Stimulated activated CD8-positive, alpha-beta memory T cell treated with anti-CD3 and anti-CD28 coated beads, Interleukin-12 subunit alpha, Interleukin-12 subunit beta, amount 100 ng/mL, for 1 hour (primary cell): ENCODE results near the gene BANK1.

Experiments
- DNase-seq: peaks from one replicate; pipeline ENCODE4 v3.0.0-alpha.2; 2020; ENCODE audit warnings: low read depth

Gene BANK1

GRCh38 chr4:101823864-101824263, 33.3 kb downstream of the BANK1 start:
- DNase-seq = no peak

GRCh38 chr4:101824500-101824899, 34.0 kb downstream of the BANK1 start:
- DNase-seq = no peak

GRCh38 chr4:101825953-101826352, 35.4 kb downstream of the BANK1 start:
- no peak for DNase-seq

- no peak for DNase-seq
These were observed 41.3 kb downstream of the BANK1 start for GRCh38 chr4:101831816-101832215.

- no peak for DNase-seq
These were observed 43.0 kb downstream of the BANK1 start for GRCh38 chr4:101833480-101833879.

GRCh38 chr4:101835121-101835904, 44.8 kb downstream of the BANK1 start:
- DNase-seq = no peak

- no peak for DNase-seq
These were observed 52.5 kb downstream of the BANK1 start for GRCh38 chr4:101843054-101843453.

- no peak for DNase-seq
These were observed 56.0 kb downstream of the BANK1 start for GRCh38 chr4:101846550-101846949.

- DNase-seq = no peak
These were observed 60.2 kb downstream of the BANK1 start for GRCh38 chr4:101850698-101851097.

GRCh38 chr4:101851672-101852071, 61.1 kb downstream of the BANK1 start:
- no peak for DNase-seq

GRCh38 chr4:101853028-101853427, 62.5 kb downstream of the BANK1 start:
- no peak for DNase-seq

- DNase-seq = no peak
These were observed 63.2 kb downstream of the BANK1 start for GRCh38 chr4:101853691-101854090.

- no peak for DNase-seq
These were observed 64.7 kb downstream of the BANK1 start for GRCh38 chr4:101855239-101855638.

GRCh38 chr4:101856149-101856548, 65.6 kb downstream of the BANK1 start:
- DNase-seq = no peak

GRCh38 chr4:101857176-101857575, 66.6 kb downstream of the BANK1 start:
- no peak for DNase-seq

- no peak for DNase-seq
These were observed 68.1 kb downstream of the BANK1 start for GRCh38 chr4:101858641-101859040.

- DNase-seq = no peak
These were observed 72.1 kb downstream of the BANK1 start for GRCh38 chr4:101862595-101862994.

GRCh38 chr4:101864660-101865059, 74.1 kb downstream of the BANK1 start:
- no peak for DNase-seq

- DNase-seq = no peak
These were observed 75.1 kb downstream of the BANK1 start for GRCh38 chr4:101865501-101866062.

- DNase-seq = no peak
These were observed 80.3 kb downstream of the BANK1 start for GRCh38 chr4:101870874-101871273.

- no peak for DNase-seq
These were observed 81.6 kb downstream of the BANK1 start for GRCh38 chr4:101871962-101872676.

- no peak for DNase-seq
These were observed 95.0 kb downstream of the BANK1 start for GRCh38 chr4:101885574-101885973.

- DNase-seq = no peak
These were observed 96.3 kb downstream of the BANK1 start for GRCh38 chr4:101886826-101887225.
